ENCODE results near the gene TMEM97. TPM values are rescaled to one million over a fixed set of nuclear protein-coding genes. Genes with fewer than 3 reads are reported as not detected.
A peak's percentile ranks its signal among the peaks of the same experiment; 100 is the strongest.

TMEM97 gene
- total RNA-seq, 2 donors from 2014 or later: 72.1 to 80.7 TPM

- TF ChIP-seq CTCF (conservative IDR thresholded peaks at IDR 0.05): no peak
- no peak overlapping the region for H3K27ac ChIP-seq (ENCODE audit: low read depth, low read length)
- Mint-ChIP-seq H3K4me1 (peaks cover 4% of the 10 kb centered on the region), H3K4me3 (no peak overlapping the region), H3K36me3 (ENCODE audit: low read depth) (peaks cover 80% of the 10 kb centered on the region), H3K27me3 (ENCODE audit: insufficient read depth) (no peaks in the 10 kb centered on the region), H3K9me3 (no peaks in the 10 kb centered on the region), H3K27ac (peak overlapping the region; percentile 73)
- WGBS, 2 experiments (ENCODE audit: insufficient coverage in 1 of 2, insufficient read length in 1 of 2): 94 to 100% methylated on average over 2 to 8 of the region's 8 CpGs
- H3K4me1 ChIP-seq (ENCODE audit: control insufficient read depth, insufficient read depth, low read length): peaks cover 9% of the 10 kb centered on the region
- H3K9ac ChIP-seq (ENCODE audit: extremely low read depth, low read length, poor library complexity, severe bottlenecking): no peak overlapping the region
- H3K27me3 ChIP-seq (ENCODE audit: control insufficient read depth, insufficient read depth, low read length, poor library complexity, severe bottlenecking): no peaks in the 10 kb centered on the region
- DNase-seq: peak; percentile 75
- peaks cover 93% of the 10 kb centered on the region for H3K36me3 ChIP-seq (ENCODE audit: control insufficient read depth, insufficient read depth, low read length)
- no peaks in the 10 kb centered on the region for H3K9me3 ChIP-seq (ENCODE audit: control insufficient read depth, low read length)
- no peak overlapping the region for H3K4me3 ChIP-seq (ENCODE audit: low read length)
Measured at GRCh38 chr17:28347261-28347891, 28.4 kb downstream of the TMEM97 start.

GRCh38 chr17:28348979-28349378 lies 30.0 kb downstream of the TMEM97 start:
- Histone ChIP-seq H3K27ac (ENCODE audit: low read depth, low read length) (no peak overlapping the region), H3K27me3 (ENCODE audit: control insufficient read depth, insufficient read depth, low read length, poor library complexity, severe bottlenecking) (no peaks in the 10 kb centered on the region), H3K4me1 (ENCODE audit: control insufficient read depth, insufficient read depth, low read length) (peaks cover 9% of the 10 kb centered on the region), H3K9me3 (ENCODE audit: control insufficient read depth, low read length) (no peaks in the 10 kb centered on the region), H3K36me3 (ENCODE audit: control insufficient read depth, insufficient read depth, low read length) (peaks cover 92% of the 10 kb centered on the region), H3K9ac (ENCODE audit: extremely low read depth, low read length, poor library complexity, severe bottlenecking) (no peak overlapping the region), H3K4me3 (ENCODE audit: low read length) (no peak overlapping the region)
- Mint-ChIP-seq H3K9me3 (no peaks in the 10 kb centered on the region), H3K36me3 (ENCODE audit: low read depth) (peaks cover 81% of the 10 kb centered on the region), H3K27ac (peak overlapping the region; percentile 48), H3K27me3 (ENCODE audit: insufficient read depth) (no peaks in the 10 kb centered on the region), H3K4me3 (no peak overlapping the region), H3K4me1 (peaks cover 4% of the 10 kb centered on the region)
- DNase-seq: peak; percentile 47
- no peak for TF ChIP-seq CTCF (conservative IDR thresholded peaks at IDR 0.05)
- WGBS, 2 experiments (ENCODE audit: insufficient coverage in 1 of 2, insufficient read length in 1 of 2): 80 to 100% methylated on average over 1 to 3 of the region's 3 CpGs

GRCh38 chr17:28350271-28350670 lies 31.3 kb downstream of the TMEM97 start:
- Histone ChIP-seq H3K9me3 (ENCODE audit: control insufficient read depth, low read length) (no peaks in the 10 kb centered on the region), H3K36me3 (ENCODE audit: control insufficient read depth, insufficient read depth, low read length) (peaks cover 91% of the 10 kb centered on the region), H3K4me1 (ENCODE audit: control insufficient read depth, insufficient read depth, low read length) (peaks cover 9% of the 10 kb centered on the region), H3K27ac (ENCODE audit: low read depth, low read length) (no peak overlapping the region), H3K9ac (ENCODE audit: extremely low read depth, low read length, poor library complexity, severe bottlenecking) (no peak overlapping the region), H3K27me3 (ENCODE audit: control insufficient read depth, insufficient read depth, low read length, poor library complexity, severe bottlenecking) (no peaks in the 10 kb centered on the region), H3K4me3 (ENCODE audit: low read length) (no peak overlapping the region)
- Mint-ChIP-seq H3K9me3 (no peaks in the 10 kb centered on the region), H3K4me3 (no peak overlapping the region), H3K27ac (no peak overlapping the region), H3K27me3 (ENCODE audit: insufficient read depth) (no peaks in the 10 kb centered on the region), H3K36me3 (ENCODE audit: low read depth) (peaks cover 83% of the 10 kb centered on the region), H3K4me1 (peaks cover 4% of the 10 kb centered on the region)
- no peak for TF ChIP-seq CTCF (conservative IDR thresholded peaks at IDR 0.05)
- DNase-seq: no peak
- 97% methylated on average over 7 of the region's 7 CpGs; no CpG with 5 or more reads in 1 of the 2 experiments for WGBS, 2 experiments (ENCODE audit: insufficient coverage in 1 of 2, insufficient read length in 1 of 2)
